HG02610 (cell line): ENCODE data around the gene ACTL10.
"Not testable (repeated sequence)": the region's sequence is repeated elsewhere in the genome, so short reads cannot be mapped to it uniquely, and the experiment has no call there.

ENCODE experiments used
- ATAC-seq: cut with Tn5 transposase; IDR thresholded peaks from one replicate; pipeline ENCODE4 v1.9.1; 2021; ENCODE audit warnings: mild to moderate bottlenecking, moderate library complexity; ENCODE audit not compliant: unreplicated experiment

ACTL10 gene

GRCh38 chr20:33666293-33667244 lies at the start of gene ACTL10:
Gene ACTL10, plus strand, starts transcription at chr20:33666943. Its CDS starts 555 bp downstream, at chr20:33667498.
- peak; percentile 64 for ATAC-seq

- ATAC-seq, result no peak
Measured at GRCh38 chr20:33621717-33622400, 44.9 kb upstream of the ACTL10 start.

GRCh38 chr20:33622705-33623365 lies 43.9 kb upstream of the ACTL10 start:
- ATAC-seq, result no peak

GRCh38 chr20:33624399-33624798 lies 42.3 kb upstream of the ACTL10 start:
- ATAC-seq, result no peak

- ATAC-seq, result no peak
Measured at GRCh38 chr20:33626190-33626589, 40.6 kb upstream of the ACTL10 start.

GRCh38 chr20:33627577-33628216 lies 39.0 kb upstream of the ACTL10 start:
- no peak for ATAC-seq

GRCh38 chr20:33629533-33629932 lies 37.2 kb upstream of the ACTL10 start:
- no peak for ATAC-seq

- ATAC-seq, result no peak
Measured at GRCh38 chr20:33629979-33630378, 36.8 kb upstream of the ACTL10 start.

GRCh38 chr20:33630507-33630906 lies 36.2 kb upstream of the ACTL10 start:
- no peak for ATAC-seq

- ATAC-seq, result not testable (repeated sequence)
Measured at GRCh38 chr20:33631910-33632309, 34.8 kb upstream of the ACTL10 start.

- ATAC-seq, result no peak
Measured at GRCh38 chr20:33635341-33635740, 31.4 kb upstream of the ACTL10 start.

GRCh38 chr20:33636776-33637175 lies 30.0 kb upstream of the ACTL10 start:
- no peak for ATAC-seq

- no peak for ATAC-seq
Measured at GRCh38 chr20:33640287-33640686, 26.5 kb upstream of the ACTL10 start.

GRCh38 chr20:33644313-33645071 lies 22.3 kb upstream of the ACTL10 start:
- no peak for ATAC-seq

- ATAC-seq, result no peak
Measured at GRCh38 chr20:33645072-33645358, 21.7 kb upstream of the ACTL10 start.

- no peak for ATAC-seq
Measured at GRCh38 chr20:33645396-33645795, 21.3 kb upstream of the ACTL10 start.

GRCh38 chr20:33646191-33646590 lies 20.6 kb upstream of the ACTL10 start:
- ATAC-seq, result no peak

GRCh38 chr20:33646959-33647602 lies 19.7 kb upstream of the ACTL10 start:
- ATAC-seq, result not testable (repeated sequence)

GRCh38 chr20:33647603-33648395 lies 18.9 kb upstream of the ACTL10 start:
- no peak for ATAC-seq
